ENCODE data around the gene PPP3R1. TPM values are rescaled to one million over a fixed set of nuclear protein-coding genes. Genes with fewer than 3 reads are reported as not detected.

PPP3R1 gene
- total RNA-seq, 1 donor from 2014 or later = 46.3 TPM

- TF ChIP-seq CTCF (conservative IDR thresholded peaks at IDR 0.05) = no peak
- no peak overlapping the region for H3K27ac Mint-ChIP-seq
- no peak for DNase-seq (ENCODE audit: extremely low spot score, unreplicated experiment)
- H3K27me3 Mint-ChIP-seq = no peaks in the 10 kb centered on the region
- H3K4me1 Mint-ChIP-seq (ENCODE audit: unreplicated experiment) = peaks cover 14% of the 10 kb centered on the region
- H3K9me3 Mint-ChIP-seq = no peaks in the 10 kb centered on the region
- H3K4me3 Mint-ChIP-seq = no peak overlapping the region
- no peaks in the 10 kb centered on the region for H3K36me3 Mint-ChIP-seq
These were observed 25.8 kb upstream of the PPP3R1 start for GRCh38 chr2:68278169-68278568.

GRCh38 chr2:68274022-68274421 lies 21.7 kb upstream of the PPP3R1 start:
- no peaks in the 10 kb centered on the region for H3K27me3 Mint-ChIP-seq
- no peak for DNase-seq (ENCODE audit: extremely low spot score, unreplicated experiment)
- peaks cover 6% of the 10 kb centered on the region for H3K4me1 Mint-ChIP-seq (ENCODE audit: unreplicated experiment)
- H3K9me3 Mint-ChIP-seq = no peaks in the 10 kb centered on the region
- H3K4me3 Mint-ChIP-seq = no peak overlapping the region
- H3K27ac Mint-ChIP-seq = no peak overlapping the region
- no peak for TF ChIP-seq CTCF (conservative IDR thresholded peaks at IDR 0.05)
- H3K36me3 Mint-ChIP-seq = no peaks in the 10 kb centered on the region

GRCh38 chr2:68272246-68272994 lies 20.1 kb upstream of the PPP3R1 start:
- peaks cover 5% of the 10 kb centered on the region for H3K4me1 Mint-ChIP-seq (ENCODE audit: unreplicated experiment)
- no peaks in the 10 kb centered on the region for H3K9me3 Mint-ChIP-seq
- H3K27me3 Mint-ChIP-seq = no peaks in the 10 kb centered on the region
- DNase-seq (ENCODE audit: extremely low spot score, unreplicated experiment) = no peak
- no peaks in the 10 kb centered on the region for H3K36me3 Mint-ChIP-seq
- no peak overlapping the region for H3K4me3 Mint-ChIP-seq
- no peak overlapping the region for H3K27ac Mint-ChIP-seq
- no peak for TF ChIP-seq CTCF (conservative IDR thresholded peaks at IDR 0.05)

GRCh38 chr2:68266655-68267054 lies 14.3 kb upstream of the PPP3R1 start:
- Mint-ChIP-seq H3K27ac (no peak overlapping the region), H3K9me3 (no peaks in the 10 kb centered on the region), H3K4me3 (no peak overlapping the region), H3K36me3 (no peaks in the 10 kb centered on the region), H3K4me1 (ENCODE audit: unreplicated experiment) (no peaks in the 10 kb centered on the region), H3K27me3 (peaks cover 3% of the 10 kb centered on the region)
- TF ChIP-seq CTCF (conservative IDR thresholded peaks at IDR 0.05) = no peak
- no peak for DNase-seq (ENCODE audit: extremely low spot score, unreplicated experiment)

- no peak overlapping the region for H3K27ac Mint-ChIP-seq
- DNase-seq (ENCODE audit: extremely low spot score, unreplicated experiment) = no peak
- H3K27me3 Mint-ChIP-seq = peaks cover 3% of the 10 kb centered on the region
- no peaks in the 10 kb centered on the region for H3K4me1 Mint-ChIP-seq (ENCODE audit: unreplicated experiment)
- no peak overlapping the region for H3K4me3 Mint-ChIP-seq
- H3K36me3 Mint-ChIP-seq = no peaks in the 10 kb centered on the region
- no peak for TF ChIP-seq CTCF (conservative IDR thresholded peaks at IDR 0.05)
- no peaks in the 10 kb centered on the region for H3K9me3 Mint-ChIP-seq
These were observed 11.3 kb upstream of the PPP3R1 start for GRCh38 chr2:68263632-68264031.

Data from type B pancreatic cell (in vitro differentiated cells).